Stimulated activated CD4-positive, alpha-beta T cell treated with anti-CD3 and anti-CD28 coated beads, TNF-alpha, amount 100 ng/mL, for 4 hours (primary cell): Measurements from ENCODE around the gene RGS6.

Experiments used
- DNase-seq, 3 experiments: peaks; one replicate each; pipeline ENCODE4 v3.0.0-alpha.2; 2020; ENCODE audit warnings: low read depth in 3 of 3

The RGS6 gene

GRCh38 chr14:72550513-72550912 lies 618.3 kb downstream of the RGS6 start:
- no peak for DNase-seq

- DNase-seq, result no peak
These were observed 620.0 kb downstream of the RGS6 start for GRCh38 chr14:72552236-72552635.

GRCh38 chr14:72553161-72553560 lies 620.9 kb downstream of the RGS6 start:
- DNase-seq, result no peak

- no peak for DNase-seq
These were observed 621.4 kb downstream of the RGS6 start for GRCh38 chr14:72553656-72554055.

GRCh38 chr14:72554401-72554800 lies 622.2 kb downstream of the RGS6 start:
- no peak for DNase-seq

- no peak for DNase-seq
These were observed 622.9 kb downstream of the RGS6 start for GRCh38 chr14:72554994-72555608.

GRCh38 chr14:72555609-72556000 lies 623.4 kb downstream of the RGS6 start:
- DNase-seq, result no peak

- no peak for DNase-seq
These were observed 625.4 kb downstream of the RGS6 start for GRCh38 chr14:72557671-72558070.

- DNase-seq, result no peak
These were observed 626.5 kb downstream of the RGS6 start for GRCh38 chr14:72558721-72559120.

GRCh38 chr14:72559202-72559601 lies 627.0 kb downstream of the RGS6 start:
- no peak for DNase-seq

- no peak for DNase-seq
These were observed 627.5 kb downstream of the RGS6 start for GRCh38 chr14:72559669-72560255.

GRCh38 chr14:72560331-72560730 lies 628.1 kb downstream of the RGS6 start:
- DNase-seq, result no peak

GRCh38 chr14:72560889-72561493 lies 628.8 kb downstream of the RGS6 start:
- no peak for DNase-seq

GRCh38 chr14:72562300-72562699 lies 630.1 kb downstream of the RGS6 start:
- DNase-seq, result no peak

GRCh38 chr14:72563676-72564075 lies 631.4 kb downstream of the RGS6 start:
- DNase-seq, result no peak

- no peak for DNase-seq
These were observed 632.9 kb downstream of the RGS6 start for GRCh38 chr14:72565149-72565559.

- no peak for DNase-seq
These were observed 633.7 kb downstream of the RGS6 start for GRCh38 chr14:72565917-72566316.

- no peak for DNase-seq
These were observed 635.0 kb downstream of the RGS6 start for GRCh38 chr14:72567226-72567625.

GRCh38 chr14:72568296-72568992 lies 636.2 kb downstream of the RGS6 start:
- no peak for DNase-seq

GRCh38 chr14:72573725-72574417 lies 641.6 kb downstream of the RGS6 start:
- no peak for DNase-seq

GRCh38 chr14:72574715-72575114 lies 642.5 kb downstream of the RGS6 start:
- DNase-seq, result no peak

GRCh38 chr14:72576258-72576657 lies 644.0 kb downstream of the RGS6 start:
- no peak for DNase-seq
